PC-9 (cell line): ENCODE data around the gene MTOR. TPM values are rescaled to one million over a fixed set of nuclear protein-coding genes. Genes with fewer than 3 reads are reported as not detected.

ENCODE experiments used
- BruUV-seq: library from RNA; stranded (reverse); fragments of 400-500 nt; replicated peaks from 2 replicates; lab custom pipeline; 2021; lab: Mats Ljungman, UMichigan
- CTCF ChIA-PET: fragments of 300-600 bp; sonication (Branson Sonifier 250); formaldehyde crosslinking; loops from one replicate; lab custom pipeline; 2022; ENCODE audit warnings: antibody characterized with exemption; lab: Charles Lee
- POLR2A ChIA-PET: fragments of 300-600 bp; sonication (Branson Sonifier 250); formaldehyde crosslinking; loops from one replicate; lab custom pipeline; 2022; ENCODE audit warnings: antibody characterized with exemption; ENCODE audit not compliant: unreplicated experiment; lab: Charles Lee
- DNase-seq, 2 experiments: peaks; one replicate each; pipeline versions ENCODE4 v3.0.0 to v3.0.0-alpha.2; 2015 to 2022; ENCODE audit warnings: mixed read lengths in 1 of 2
- H2AFZ ChIP-seq: fragments of 200-600 bp; sonication (generic); 2 replicates; pipeline ENCODE4 v1.8.1; 2017; ENCODE audit warnings: antibody characterized with exemption
- H3F3A ChIP-seq: fragments of 200-600 bp; sonication (generic); 2 replicates; pipeline ENCODE4 v1.8.1; 2017; ENCODE audit warnings: antibody characterized with exemption, mild to moderate bottlenecking, low read depth; ENCODE audit not compliant: insufficient read depth
- H3K27ac ChIP-seq: fragments of 200-600 bp; sonication (generic); 2 replicates; pipeline ENCODE4 v1.6.1; 2016; ENCODE audit warnings: mixed run types
- H3K27me3 ChIP-seq: fragments of 200-600 bp; sonication (generic); 2 replicates; pipeline ENCODE4 v1.6.1; 2016; ENCODE audit warnings: low read depth, mixed run types; ENCODE audit not compliant: insufficient read depth
- H3K36me3 ChIP-seq: fragments of 200-600 bp; sonication (generic); 2 replicates; pipeline ENCODE4 v1.6.1; 2016; ENCODE audit warnings: low read depth, mixed run types
- H3K4me1 ChIP-seq: fragments of 200-600 bp; sonication (generic); replicated peaks from 2 replicates; pipeline ENCODE4 v1.6.1; 2016; ENCODE audit warnings: mixed run types; ENCODE audit not compliant: insufficient read depth
- H3K4me2 ChIP-seq: fragments of 200-600 bp; sonication (generic); 2 replicates; pipeline ENCODE4 v1.6.1; 2017; ENCODE audit warnings: mixed run types
- H3K4me3 ChIP-seq: fragments of 200-600 bp; sonication (generic); 2 replicates; pipeline ENCODE4 v1.6.1; 2016; ENCODE audit warnings: mixed run types
- H3K79me2 ChIP-seq: fragments of 200-600 bp; sonication (generic); 2 replicates; pipeline ENCODE4 v1.6.1; 2017; ENCODE audit warnings: low read depth, mixed run types
- H3K9me2 ChIP-seq: fragments of 200-600 bp; sonication (generic); 2 replicates; pipeline ENCODE4 v1.8.1; 2017; ENCODE audit warnings: mild to moderate bottlenecking; ENCODE audit not compliant: insufficient read depth
- H3K9me3 ChIP-seq: fragments of 200-600 bp; sonication (generic); 2 replicates; pipeline ENCODE4 v1.8.1; 2016; ENCODE audit warnings: low read depth; ENCODE audit not compliant: insufficient read depth
- H4K20me1 ChIP-seq: fragments of 200-600 bp; sonication (generic); 2 replicates; pipeline ENCODE4 v1.8.1; 2017; ENCODE audit not compliant: insufficient read depth
- CTCF ChIP-seq: fragments of 200-600 bp; sonication (generic); conservative IDR thresholded peaks from 2 replicates; pipeline ENCODE4 v1.6.1; 2017; ENCODE audit warnings: mixed run types, antibody characterized with exemption, mild to moderate bottlenecking, moderate library complexity
- EZH2 ChIP-seq: fragments of 200-600 bp; sonication (generic); IDR thresholded peaks from 2 replicates; pipeline ENCODE4 v1.8.0; 2017; ENCODE audit warnings: antibody characterized with exemption, low read depth
- intact Hi-C: fragments of 100-400 bp; cut with micrococcal nuclease; formaldehyde crosslinking; loops from one replicate; pipeline ENCODE4 v1.10.0; 2022; ENCODE audit not compliant: unreplicated experiment
- total RNA-seq: library from RNA; stranded (reverse); gene quantifications from 2 replicates; pipeline ENCODE4 v1.2.3, GENCODE V29; 2021

The MTOR gene
- total RNA-seq, 1 experiment from 2014 or later = 37.4 TPM

- H3K4me2 ChIP-seq = no peak overlapping the region
- no peak for TF ChIP-seq CTCF
- TF ChIP-seq EZH2 = no peak
- ChIA-PET POLR2A (no interaction called here), CTCF (no interaction called here)
- H3K36me3 ChIP-seq = no peaks in the 10 kb centered on the region
- H3K4me3 ChIP-seq = no peak overlapping the region
- no peak overlapping the region for H2AFZ ChIP-seq
- H3K79me2 ChIP-seq = no peaks in the 10 kb centered on the region
- no peaks in the 10 kb centered on the region for H3K4me1 ChIP-seq
- DNase-seq = no peak
- H4K20me1 ChIP-seq = no peaks in the 10 kb centered on the region
- no peak overlapping the region for H3K27ac ChIP-seq
- H3K9me3 ChIP-seq = no peaks in the 10 kb centered on the region
- no peaks in the 10 kb centered on the region for H3K9me2 ChIP-seq
- H3K27me3 ChIP-seq = no peaks in the 10 kb centered on the region
- no TSS peak for BruUV-seq
- no peaks in the 10 kb centered on the region for H3F3A ChIP-seq
- intact Hi-C loops = no loop called here
Measured at GRCh38 chr1:11289064-11289463, 26.7 kb upstream of the MTOR start.

- Histone ChIP-seq H2AFZ (no peak overlapping the region), H3K79me2 (no peaks in the 10 kb centered on the region), H3K36me3 (no peaks in the 10 kb centered on the region), H3K4me2 (no peak overlapping the region), H3K27me3 (no peaks in the 10 kb centered on the region), H3K4me3 (no peak overlapping the region), H3K9me3 (no peaks in the 10 kb centered on the region), H3K9me2 (no peaks in the 10 kb centered on the region), H3F3A (no peaks in the 10 kb centered on the region), H3K4me1 (no peaks in the 10 kb centered on the region), H4K20me1 (no peaks in the 10 kb centered on the region), H3K27ac (no peak overlapping the region)
- TF ChIP-seq EZH2 = no peak
- no peak for TF ChIP-seq CTCF
- intact Hi-C loops = loop anchor here (2.0 kb wide), 1 partner anchor 356 kb away; no protein-coding TSS in a partner anchor
- CTCF ChIA-PET = no interaction called here
- DNase-seq = no peak
- no TSS peak for BruUV-seq
- POLR2A ChIA-PET = no interaction called here
Measured at GRCh38 chr1:11286735-11287410, 24.5 kb upstream of the MTOR start.

- H3K4me1 ChIP-seq = no peaks in the 10 kb centered on the region
- intact Hi-C loops = loop anchor here (2.0 kb wide), 1 partner anchor 357 kb away; no protein-coding TSS in a partner anchor
- no peak overlapping the region for H3K27ac ChIP-seq
- BruUV-seq = no TSS peak
- no peaks in the 10 kb centered on the region for H4K20me1 ChIP-seq
- TF ChIP-seq CTCF (peak; percentile 47; the same call in 1 of the 2 replicates), EZH2 (no peak)
- H3K79me2 ChIP-seq = no peaks in the 10 kb centered on the region
- CTCF ChIA-PET = interaction anchor here (0.5 kb wide), 1 partner anchor 1328 kb away, joined by 7 read pairs; no protein-coding TSS in a partner anchor
- no peaks in the 10 kb centered on the region for H3K36me3 ChIP-seq
- H2AFZ ChIP-seq = no peak overlapping the region
- H3F3A ChIP-seq = no peaks in the 10 kb centered on the region
- DNase-seq = no peak
- no peaks in the 10 kb centered on the region for H3K9me2 ChIP-seq
- H3K9me3 ChIP-seq = no peaks in the 10 kb centered on the region
- no peak overlapping the region for H3K4me2 ChIP-seq
- POLR2A ChIA-PET = no interaction called here
- no peaks in the 10 kb centered on the region for H3K27me3 ChIP-seq
- no peak overlapping the region for H3K4me3 ChIP-seq
Measured at GRCh38 chr1:11285883-11286734, 23.8 kb upstream of the MTOR start.
